DMS53 treated with DMSO at 0.1 percent for 48 hours (cell line): ENCODE measurements around the gene PAGE4.

Source experiments
- DNase-seq: peaks from one replicate; lab custom pipeline; 2025; ENCODE audit not compliant: unreplicated experiment; lab: John Stamatoyannopoulos, UW

PAGE4 gene

DNA sequence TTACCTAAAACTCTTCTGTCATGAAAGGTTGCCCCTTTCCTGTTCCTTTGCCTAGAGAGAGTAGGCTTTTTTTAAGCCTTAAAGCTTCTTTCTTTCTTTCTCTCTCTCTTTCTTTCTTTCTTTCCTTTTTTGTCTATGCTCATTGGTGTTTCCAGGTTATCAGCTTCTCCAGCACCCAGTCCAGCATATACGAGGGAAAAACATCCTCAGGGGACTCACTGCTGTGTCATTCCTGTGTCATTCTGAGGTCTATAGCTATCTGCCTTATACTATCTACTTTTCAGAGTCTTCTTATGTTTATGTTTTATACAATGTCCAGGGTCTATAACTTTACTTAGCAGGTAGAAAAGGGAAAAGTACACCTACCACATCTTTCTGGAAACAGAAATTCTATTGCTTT lies 39.6 kb downstream of the PAGE4 start:
- DNase-seq = no peak

GRCh38 chrX:49876750-49877149 lies 47.6 kb downstream of the PAGE4 start:
- peak; percentile 36 for DNase-seq

- DNase-seq = peak; percentile 46
Observed at GRCh38 chrX:49877397-49878101, 48.4 kb downstream of the PAGE4 start.

DNA sequence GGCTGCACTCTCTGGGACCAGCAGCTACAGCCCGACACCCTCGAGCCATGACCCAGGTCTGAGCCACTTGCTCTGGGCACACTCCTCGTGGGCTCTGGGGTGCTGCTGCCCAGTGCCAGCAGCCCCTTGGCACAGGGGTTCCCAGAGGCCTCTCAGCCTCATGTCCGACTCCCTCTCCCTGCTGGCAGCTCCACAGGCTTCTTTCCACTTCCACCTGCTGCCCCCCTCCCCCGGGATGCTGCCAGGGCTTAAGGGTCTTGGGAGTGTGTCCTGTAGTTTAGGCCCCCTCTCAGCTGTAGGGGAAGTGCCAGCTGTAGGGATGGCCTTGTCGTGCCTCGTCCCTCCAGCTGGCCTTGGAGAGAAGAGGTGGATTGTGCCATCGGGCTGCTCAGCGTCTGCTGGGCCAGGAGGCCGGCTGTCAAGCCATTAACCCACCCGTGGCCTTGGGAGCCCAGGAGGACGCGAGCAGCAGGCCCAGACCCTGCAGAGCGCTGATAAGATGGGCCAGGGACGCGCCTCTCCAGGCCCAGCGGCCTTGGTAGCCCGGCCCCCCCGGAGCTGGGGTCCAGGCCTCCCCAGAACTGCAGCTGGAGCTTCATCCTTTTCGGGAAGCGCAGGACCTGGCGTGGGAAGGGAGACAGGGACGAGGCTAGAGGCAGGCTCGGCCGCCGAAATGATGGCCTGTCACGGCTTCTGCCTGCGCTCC lies 49.2 kb downstream of the PAGE4 start:
- no peak for DNase-seq

DNA sequence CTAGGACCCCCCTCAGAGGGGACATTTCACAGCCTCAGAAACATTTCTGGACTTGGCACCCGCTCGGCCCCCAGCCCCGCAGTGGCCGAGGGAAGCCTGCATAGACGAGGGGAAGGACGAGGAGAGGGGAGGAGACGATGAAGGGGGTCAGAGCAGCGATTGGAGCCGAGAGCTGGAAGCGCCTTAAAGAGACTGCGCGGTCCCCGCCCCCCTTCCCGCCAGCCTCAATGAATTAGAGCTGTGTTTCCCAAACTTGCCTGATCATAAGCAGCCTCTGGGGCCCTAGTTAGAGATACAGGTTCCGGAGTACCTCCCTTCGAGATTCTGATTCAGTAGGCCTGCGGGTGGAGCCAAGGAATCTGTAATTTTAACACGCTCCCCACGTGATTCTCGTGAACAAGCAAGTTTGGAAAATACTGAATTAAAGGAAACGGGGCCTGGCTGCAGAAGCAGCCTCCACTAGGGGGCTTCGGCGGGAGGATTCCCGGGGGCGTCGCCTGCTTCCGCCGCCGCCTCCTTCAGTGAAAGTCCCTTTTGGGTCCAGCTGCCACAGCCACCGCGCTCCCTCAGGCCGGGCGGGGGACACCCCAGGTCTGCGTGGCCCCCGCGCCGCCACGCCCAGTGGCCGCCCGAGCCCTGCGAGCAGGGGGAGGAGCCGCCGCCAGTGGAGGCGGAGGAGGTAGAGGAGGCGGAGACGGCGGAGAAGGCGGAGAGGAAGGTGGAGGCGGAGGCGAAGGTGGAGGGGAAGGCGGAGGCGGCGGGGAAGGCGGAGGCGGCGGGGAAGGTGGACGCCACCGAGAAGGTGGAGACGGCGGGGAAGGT lies 49.9 kb downstream of the PAGE4 start, which contains the start of gene USP27X:
USP27X (plus strand) TSS at position 651 of the 822 bp plus-strand sequence. CDS start 824 bp downstream, outside the sequence.
- peak; percentile 75 for DNase-seq

DNA sequence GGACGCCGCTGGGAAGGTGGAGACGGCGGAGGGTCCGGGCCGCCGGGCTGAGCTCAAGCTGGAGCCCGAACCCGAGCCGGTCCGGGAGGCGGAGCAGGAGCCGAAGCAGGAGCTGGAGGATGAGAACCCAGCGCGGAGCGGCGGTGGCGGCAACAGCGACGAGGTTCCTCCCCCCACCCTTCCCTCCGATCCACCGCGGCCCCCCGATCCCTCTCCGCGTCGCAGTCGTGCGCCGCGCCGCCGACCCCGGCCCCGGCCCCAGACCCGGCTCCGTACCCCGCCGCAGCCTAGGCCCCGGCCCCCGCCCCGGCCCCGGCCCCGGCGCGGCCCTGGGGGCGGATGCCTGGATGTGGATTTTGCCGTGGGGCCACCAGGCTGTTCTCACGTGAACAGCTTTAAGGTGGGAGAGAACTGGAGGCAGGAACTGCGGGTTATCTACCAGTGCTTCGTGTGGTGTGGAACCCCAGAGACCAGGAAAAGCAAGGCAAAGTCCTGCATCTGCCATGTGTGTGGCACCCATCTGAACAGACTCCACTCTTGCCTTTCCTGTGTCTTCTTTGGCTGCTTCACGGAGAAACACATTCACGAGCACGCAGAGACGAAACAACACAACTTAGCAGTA lies 50.7 kb downstream of the PAGE4 start:
- DNase-seq = no peak

- DNase-seq = no peak
Observed at GRCh38 chrX:49880668-49881067, 51.6 kb downstream of the PAGE4 start.
